ENCODE data around the gene NCKAP5.

Gene NCKAP5

DNA sequence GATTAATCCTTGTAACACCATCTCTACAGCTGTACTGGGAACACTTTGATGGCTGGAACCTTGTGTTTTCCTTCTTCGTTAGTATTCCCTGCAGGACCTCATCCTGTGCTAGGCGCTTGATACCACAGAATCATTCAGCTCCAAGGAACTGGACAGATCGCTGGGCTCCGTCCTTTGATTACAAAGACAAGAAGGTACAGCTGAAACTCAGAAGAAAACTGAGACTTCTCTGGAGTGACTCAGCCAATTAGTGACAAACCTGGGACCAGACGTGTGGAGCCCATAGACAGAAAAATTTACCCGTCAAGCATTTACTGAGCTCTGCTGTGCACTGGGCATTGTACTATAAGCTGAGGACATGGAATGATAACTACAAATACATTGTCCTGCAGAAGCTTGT, 67.3 kb downstream of the NCKAP5 start:
- TF ChIP-seq, protein P1, sequence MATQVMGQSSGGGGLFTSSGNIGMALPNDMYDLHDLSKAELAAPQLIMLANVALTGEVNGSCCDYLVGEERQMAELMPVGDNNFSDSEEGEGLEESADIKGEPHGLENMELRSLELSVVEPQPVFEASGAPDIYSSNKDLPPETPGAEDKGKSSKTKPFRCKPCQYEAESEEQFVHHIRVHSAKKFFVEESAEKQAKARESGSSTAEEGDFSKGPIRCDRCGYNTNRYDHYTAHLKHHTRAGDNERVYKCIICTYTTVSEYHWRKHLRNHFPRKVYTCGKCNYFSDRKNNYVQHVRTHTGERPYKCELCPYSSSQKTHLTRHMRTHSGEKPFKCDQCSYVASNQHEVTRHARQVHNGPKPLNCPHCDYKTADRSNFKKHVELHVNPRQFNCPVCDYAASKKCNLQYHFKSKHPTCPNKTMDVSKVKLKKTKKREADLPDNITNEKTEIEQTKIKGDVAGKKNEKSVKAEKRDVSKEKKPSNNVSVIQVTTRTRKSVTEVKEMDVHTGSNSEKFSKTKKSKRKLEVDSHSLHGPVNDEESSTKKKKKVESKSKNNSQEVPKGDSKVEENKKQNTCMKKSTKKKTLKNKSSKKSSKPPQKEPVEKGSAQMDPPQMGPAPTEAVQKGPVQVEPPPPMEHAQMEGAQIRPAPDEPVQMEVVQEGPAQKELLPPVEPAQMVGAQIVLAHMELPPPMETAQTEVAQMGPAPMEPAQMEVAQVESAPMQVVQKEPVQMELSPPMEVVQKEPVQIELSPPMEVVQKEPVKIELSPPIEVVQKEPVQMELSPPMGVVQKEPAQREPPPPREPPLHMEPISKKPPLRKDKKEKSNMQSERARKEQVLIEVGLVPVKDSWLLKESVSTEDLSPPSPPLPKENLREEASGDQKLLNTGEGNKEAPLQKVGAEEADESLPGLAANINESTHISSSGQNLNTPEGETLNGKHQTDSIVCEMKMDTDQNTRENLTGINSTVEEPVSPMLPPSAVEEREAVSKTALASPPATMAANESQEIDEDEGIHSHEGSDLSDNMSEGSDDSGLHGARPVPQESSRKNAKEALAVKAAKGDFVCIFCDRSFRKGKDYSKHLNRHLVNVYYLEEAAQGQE (IDR thresholded peaks at IDR 0.05; ENCODE audit: insufficient read depth in 1 of 2, low read depth in 2 of 2, low read length in 2 of 2) = no peak
- TF ChIP-seq SIN3A (IDR thresholded peaks at IDR 0.05; ENCODE audit: borderline replicate concordance, insufficient read depth, low read length) = no peak
- no peak for TF ChIP-seq POLR2AphosphoS5 (IDR thresholded peaks at IDR 0.05; ENCODE audit: low read depth, low read length)
- no peak for TF ChIP-seq FOXP2 (optimal IDR thresholded peaks at IDR 0.05; ENCODE audit: borderline replicate concordance, extremely low read depth, extremely low read length, insufficient read depth)
- no peak for TF ChIP-seq TAF1 (IDR thresholded peaks at IDR 0.05; ENCODE audit: borderline replicate concordance, insufficient read depth, low read length)

DNA sequence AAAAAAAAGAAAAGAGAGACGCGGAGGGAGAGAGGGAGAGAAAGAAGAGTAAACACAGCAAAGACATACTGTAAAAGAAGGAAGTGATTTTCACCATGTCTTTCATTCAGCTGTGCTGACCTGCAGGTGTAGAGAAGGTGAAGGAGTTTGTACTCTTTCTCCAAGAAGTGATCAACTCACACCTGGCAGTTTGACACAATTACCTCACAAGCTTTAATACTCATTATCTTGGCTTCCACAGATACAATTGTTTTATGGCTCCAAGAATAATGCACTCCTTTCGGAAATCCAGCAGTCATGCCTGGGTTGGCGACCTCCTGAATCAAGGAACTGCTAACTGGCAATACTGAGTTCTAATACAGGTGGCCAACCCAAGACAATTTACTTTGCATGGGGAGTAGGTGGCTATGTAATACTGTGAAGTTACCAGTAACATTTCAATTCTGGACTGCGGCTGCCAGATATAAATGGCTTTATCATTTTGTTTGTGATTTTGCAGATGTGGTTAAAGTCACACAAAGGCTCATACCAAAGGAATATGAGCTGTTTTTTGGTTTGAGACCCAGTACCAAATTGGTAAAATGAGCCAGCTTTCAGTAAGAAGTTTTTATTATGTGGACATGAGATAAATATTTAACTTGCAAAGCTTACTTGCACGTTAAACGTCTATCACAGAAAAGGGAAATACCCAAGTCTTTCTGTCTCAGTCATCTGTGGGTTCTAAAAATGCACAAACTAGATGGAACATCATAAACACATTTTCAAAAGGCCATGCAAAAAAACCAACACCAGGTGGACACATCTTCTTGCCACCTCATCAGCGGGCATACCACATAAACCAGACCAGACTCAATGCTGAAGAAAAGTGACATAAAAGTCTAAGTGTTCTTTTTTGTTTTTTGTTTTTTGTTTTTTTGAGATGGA, 69.3 kb downstream of the NCKAP5 start:
- TF ChIP-seq TAF1 (IDR thresholded peaks at IDR 0.05; ENCODE audit: borderline replicate concordance, insufficient read depth, low read length) (no peak), SIN3A (IDR thresholded peaks at IDR 0.05; ENCODE audit: borderline replicate concordance, insufficient read depth, low read length) (no peak), POLR2AphosphoS5 (IDR thresholded peaks at IDR 0.05; ENCODE audit: low read depth, low read length) (no peak), FOXP2 (optimal IDR thresholded peaks at IDR 0.05; ENCODE audit: borderline replicate concordance, extremely low read depth, extremely low read length, insufficient read depth) (no peak)
- TF ChIP-seq, protein P1 (IDR thresholded peaks at IDR 0.05; ENCODE audit: insufficient read depth in 1 of 2, low read depth in 2 of 2, low read length in 2 of 2) = no peak

DNA sequence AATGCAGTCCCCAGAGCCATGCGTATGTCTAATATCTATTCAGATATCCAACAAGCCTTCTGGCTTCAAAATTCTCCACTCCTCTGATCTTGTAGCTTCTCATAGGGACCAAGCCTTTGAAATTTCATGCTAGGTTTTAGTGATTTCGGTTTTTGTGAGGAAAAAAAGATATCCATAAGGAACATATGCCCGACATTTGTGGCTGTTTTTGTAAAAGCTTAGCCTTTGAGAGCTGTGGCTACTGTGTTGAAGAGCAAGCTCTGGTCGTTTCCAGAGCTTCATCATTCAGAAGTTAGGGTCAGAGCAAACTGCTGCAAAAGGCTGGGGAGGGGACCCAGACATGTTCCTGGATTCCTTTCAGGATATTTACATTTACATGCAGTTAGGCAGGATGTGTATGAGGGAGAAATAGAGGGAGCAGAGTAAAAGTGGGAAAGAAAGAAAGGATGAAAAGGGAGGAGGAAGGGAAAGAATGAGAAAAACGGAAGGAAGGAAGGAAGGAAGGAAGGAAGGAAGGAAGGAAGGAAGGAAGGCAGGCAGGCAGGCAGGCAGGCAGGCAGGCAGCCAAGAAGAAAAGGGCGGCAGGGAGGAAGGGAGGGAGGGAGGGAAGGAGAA, 70.2 kb downstream of the NCKAP5 start:
- TF ChIP-seq, protein P1 (IDR thresholded peaks at IDR 0.05; ENCODE audit: insufficient read depth in 1 of 2, low read depth in 2 of 2, low read length in 2 of 2) = no peak
- no peak for TF ChIP-seq TAF1 (IDR thresholded peaks at IDR 0.05; ENCODE audit: borderline replicate concordance, insufficient read depth, low read length)
- no peak for TF ChIP-seq FOXP2 (optimal IDR thresholded peaks at IDR 0.05; ENCODE audit: borderline replicate concordance, extremely low read depth, extremely low read length, insufficient read depth)
- no peak for TF ChIP-seq SIN3A (IDR thresholded peaks at IDR 0.05; ENCODE audit: borderline replicate concordance, insufficient read depth, low read length)
- TF ChIP-seq POLR2AphosphoS5 (IDR thresholded peaks at IDR 0.05; ENCODE audit: low read depth, low read length) = no peak

DNA sequence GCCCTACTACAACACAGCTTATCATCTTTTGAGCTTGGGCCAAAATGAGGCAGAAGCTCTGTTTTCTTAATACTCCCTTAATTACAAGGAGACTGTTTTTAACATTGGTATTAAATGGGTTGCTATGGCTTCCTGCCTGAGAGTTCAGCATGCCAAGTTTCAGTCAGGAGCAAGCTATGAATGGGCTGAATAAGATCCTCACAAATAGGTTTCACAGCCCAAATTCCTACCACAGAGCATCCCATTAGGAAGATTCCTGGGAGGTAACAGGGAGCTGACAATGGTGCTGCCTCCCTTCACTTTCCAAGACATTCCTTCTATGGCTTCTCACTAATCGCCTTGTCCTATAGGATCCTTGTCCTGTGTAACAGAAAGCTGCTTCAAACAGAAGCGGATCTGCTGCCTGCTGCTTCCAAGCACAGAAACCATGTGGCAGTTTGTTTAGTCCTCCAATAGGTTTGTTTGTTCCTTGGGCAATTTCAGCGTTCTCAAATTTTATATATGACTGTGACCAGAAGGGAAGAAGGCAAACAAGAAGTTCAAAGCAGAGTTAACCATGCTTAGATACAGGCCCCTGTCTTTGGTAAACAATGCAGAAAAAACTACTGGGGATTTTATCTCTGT, 70.9 kb downstream of the NCKAP5 start:
- 0 out of 2 replicates have a peak, but pooled peaks have one; percentile 28 for TF ChIP-seq POLR2AphosphoS5 (IDR thresholded peaks at IDR 0.05; ENCODE audit: low read depth, low read length)
- TF ChIP-seq, protein P1 (IDR thresholded peaks at IDR 0.05; ENCODE audit: insufficient read depth in 1 of 2, low read depth in 2 of 2, low read length in 2 of 2) = no peak
- no peak for TF ChIP-seq SIN3A (IDR thresholded peaks at IDR 0.05; ENCODE audit: borderline replicate concordance, insufficient read depth, low read length)
- TF ChIP-seq TAF1 (IDR thresholded peaks at IDR 0.05; ENCODE audit: borderline replicate concordance, insufficient read depth, low read length) = 0 out of 2 replicates have a peak, but pooled peaks have one; percentile 8
- no peak for TF ChIP-seq FOXP2 (optimal IDR thresholded peaks at IDR 0.05; ENCODE audit: borderline replicate concordance, extremely low read depth, extremely low read length, insufficient read depth)

Data from PFSK-1 (cell line).